GOT3 (cell line): ENCODE results near the gene HLA-DRB5.
"Not testable (repeated sequence)": the region's sequence is repeated elsewhere in the genome, so short reads cannot be mapped to it uniquely, and the experiment has no call there.

Source experiments
- DNase-seq: peaks from one replicate; lab custom pipeline; 2025; ENCODE audit warnings: mixed read lengths; lab: John Stamatoyannopoulos, UW

HLA-DRB5 gene

GRCh38 chr6:32517654-32518445, 12.2 kb downstream of the HLA-DRB5 start:
- DNase-seq, result no peak

- DNase-seq, result no peak
These were observed 29.1 kb downstream of the HLA-DRB5 start for GRCh38 chr6:32501016-32501415.

GRCh38 chr6:32492351-32492750, 37.7 kb downstream of the HLA-DRB5 start:
- DNase-seq, result no peak

GRCh38 chr6:32491700-32492099, 38.4 kb downstream of the HLA-DRB5 start:
- DNase-seq, result no peak

- DNase-seq, result no peak
These were observed 42.0 kb downstream of the HLA-DRB5 start for GRCh38 chr6:32488083-32488482.

- DNase-seq, result no peak
These were observed 45.5 kb downstream of the HLA-DRB5 start for GRCh38 chr6:32484614-32484998.

- no peak for DNase-seq
These were observed 46.0 kb downstream of the HLA-DRB5 start for GRCh38 chr6:32483968-32484613.

- no peak for DNase-seq
These were observed 54.5 kb downstream of the HLA-DRB5 start for GRCh38 chr6:32475392-32476206.

GRCh38 chr6:32473376-32474348, 56.4 kb downstream of the HLA-DRB5 start:
- DNase-seq, result not testable (repeated sequence)

GRCh38 chr6:32472781-32473375, 57.2 kb downstream of the HLA-DRB5 start:
- no peak for DNase-seq

GRCh38 chr6:32467743-32468503, 62.2 kb downstream of the HLA-DRB5 start:
- DNase-seq, result not testable (repeated sequence)
